AG09309 (cell line): Measurements from ENCODE around the gene GNPTG.

Source experiments
- DNase-seq: peaks from one replicate; pipeline ENCODE4 v3.0.0-alpha.2; 2010; ENCODE audit warnings: low read depth
- H3K4me3 ChIP-seq: 2 replicates; pipeline ENCODE4 v1.5.1; 2011; ENCODE audit warnings: mild to moderate bottlenecking, low read depth, low read length, moderate library complexity; ENCODE audit not compliant: control insufficient read depth
- TF ChIP-seq, protein P1 (sequence below): IDR thresholded peaks from 2 replicates; pipeline ENCODE4 v1.5.1; 2011; ENCODE audit warnings: mild to moderate bottlenecking, low read depth, low read length, inconsistent platforms; ENCODE audit not compliant: insufficient read depth, control insufficient read depth; ENCODE audit errors: missing control alignments

GNPTG gene

DNA sequence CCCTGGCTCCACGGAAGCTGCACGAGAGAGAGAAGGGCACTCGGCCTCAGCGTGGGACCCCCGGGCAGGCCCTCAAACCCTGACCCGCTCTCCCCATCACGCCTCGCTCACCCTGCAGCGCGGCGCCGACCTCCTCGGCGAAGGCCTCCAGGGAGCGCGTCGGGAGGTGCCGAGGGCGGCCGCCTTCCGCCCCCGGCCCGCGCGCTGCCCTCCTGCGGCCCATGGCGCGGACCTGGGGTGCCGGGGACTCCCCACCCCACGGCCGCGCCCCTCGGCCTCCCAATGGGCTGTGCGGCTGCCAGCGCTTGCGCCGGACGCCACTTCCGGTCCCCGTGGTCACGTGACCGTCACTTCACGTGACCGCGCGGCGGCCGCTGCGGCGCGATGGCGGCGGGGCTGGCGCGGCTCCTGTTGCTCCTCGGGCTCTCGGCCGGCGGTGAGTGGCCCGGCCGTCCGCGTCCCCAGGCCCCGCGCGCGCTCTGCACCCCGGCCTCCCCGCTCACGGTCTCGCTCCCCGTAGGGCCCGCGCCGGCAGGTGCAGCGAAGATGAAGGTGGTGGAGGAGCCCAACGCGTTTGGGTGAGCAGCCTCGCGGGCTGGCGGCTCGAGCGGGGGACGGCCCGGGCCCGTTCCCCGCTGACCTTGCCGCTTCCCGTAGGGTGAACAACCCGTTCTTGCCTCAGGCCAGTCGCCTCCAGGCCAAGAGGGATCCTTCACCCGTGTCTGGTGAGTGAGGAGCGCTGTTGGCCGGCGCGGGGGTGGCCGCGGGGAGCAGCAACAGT is at the start of gene GNPTG, which contains the start of gene TSR3:
Gene GNPTG, plus strand, starts transcription at position 350 of the 781 bp plus-strand sequence. Its CDS starts 35 bp downstream, at position 385.
Gene TSR3, minus strand, starts transcription at position 297 of the 781 bp plus-strand sequence. Its CDS starts 74 bp downstream, at position 223.
- peak within 1 kb of the TSS; percentile 98 for H3K4me3 ChIP-seq
- peak; percentile 69 for DNase-seq
- TF ChIP-seq, protein P1, sequence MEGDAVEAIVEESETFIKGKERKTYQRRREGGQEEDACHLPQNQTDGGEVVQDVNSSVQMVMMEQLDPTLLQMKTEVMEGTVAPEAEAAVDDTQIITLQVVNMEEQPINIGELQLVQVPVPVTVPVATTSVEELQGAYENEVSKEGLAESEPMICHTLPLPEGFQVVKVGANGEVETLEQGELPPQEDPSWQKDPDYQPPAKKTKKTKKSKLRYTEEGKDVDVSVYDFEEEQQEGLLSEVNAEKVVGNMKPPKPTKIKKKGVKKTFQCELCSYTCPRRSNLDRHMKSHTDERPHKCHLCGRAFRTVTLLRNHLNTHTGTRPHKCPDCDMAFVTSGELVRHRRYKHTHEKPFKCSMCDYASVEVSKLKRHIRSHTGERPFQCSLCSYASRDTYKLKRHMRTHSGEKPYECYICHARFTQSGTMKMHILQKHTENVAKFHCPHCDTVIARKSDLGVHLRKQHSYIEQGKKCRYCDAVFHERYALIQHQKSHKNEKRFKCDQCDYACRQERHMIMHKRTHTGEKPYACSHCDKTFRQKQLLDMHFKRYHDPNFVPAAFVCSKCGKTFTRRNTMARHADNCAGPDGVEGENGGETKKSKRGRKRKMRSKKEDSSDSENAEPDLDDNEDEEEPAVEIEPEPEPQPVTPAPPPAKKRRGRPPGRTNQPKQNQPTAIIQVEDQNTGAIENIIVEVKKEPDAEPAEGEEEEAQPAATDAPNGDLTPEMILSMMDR: no peak

- TF ChIP-seq, protein P1: no peak
- no peak for DNase-seq
- H3K4me3 ChIP-seq: no peak overlapping the region
Measured at GRCh38 chr16:1305823-1306222, 45.9 kb upstream of the GNPTG start.

DNA sequence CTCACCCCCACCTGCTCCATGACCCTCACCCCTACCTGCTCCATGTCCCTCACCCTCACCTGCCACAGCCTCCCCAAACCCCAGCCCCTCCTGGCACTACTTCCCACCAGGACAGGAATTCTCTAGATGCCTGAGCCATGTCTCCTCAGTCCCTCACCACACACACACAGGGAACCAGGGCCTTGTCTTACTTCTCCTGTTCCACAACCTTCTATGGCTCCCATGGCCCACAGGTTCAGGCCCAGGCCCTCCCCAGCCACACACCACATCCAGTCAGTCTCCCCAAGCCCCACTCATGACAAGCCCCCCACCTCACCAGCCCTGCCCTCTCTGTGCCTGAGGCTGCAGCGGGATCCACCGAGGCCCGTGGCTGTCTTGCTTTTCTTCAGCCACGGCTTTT is 45.4 kb upstream of the GNPTG start:
- TF ChIP-seq, protein P1: no peak
- DNase-seq: no peak
- no peak overlapping the region for H3K4me3 ChIP-seq

GRCh38 chr16:1308036-1308976 is 43.4 kb upstream of the GNPTG start:
- no peak for DNase-seq

DNA sequence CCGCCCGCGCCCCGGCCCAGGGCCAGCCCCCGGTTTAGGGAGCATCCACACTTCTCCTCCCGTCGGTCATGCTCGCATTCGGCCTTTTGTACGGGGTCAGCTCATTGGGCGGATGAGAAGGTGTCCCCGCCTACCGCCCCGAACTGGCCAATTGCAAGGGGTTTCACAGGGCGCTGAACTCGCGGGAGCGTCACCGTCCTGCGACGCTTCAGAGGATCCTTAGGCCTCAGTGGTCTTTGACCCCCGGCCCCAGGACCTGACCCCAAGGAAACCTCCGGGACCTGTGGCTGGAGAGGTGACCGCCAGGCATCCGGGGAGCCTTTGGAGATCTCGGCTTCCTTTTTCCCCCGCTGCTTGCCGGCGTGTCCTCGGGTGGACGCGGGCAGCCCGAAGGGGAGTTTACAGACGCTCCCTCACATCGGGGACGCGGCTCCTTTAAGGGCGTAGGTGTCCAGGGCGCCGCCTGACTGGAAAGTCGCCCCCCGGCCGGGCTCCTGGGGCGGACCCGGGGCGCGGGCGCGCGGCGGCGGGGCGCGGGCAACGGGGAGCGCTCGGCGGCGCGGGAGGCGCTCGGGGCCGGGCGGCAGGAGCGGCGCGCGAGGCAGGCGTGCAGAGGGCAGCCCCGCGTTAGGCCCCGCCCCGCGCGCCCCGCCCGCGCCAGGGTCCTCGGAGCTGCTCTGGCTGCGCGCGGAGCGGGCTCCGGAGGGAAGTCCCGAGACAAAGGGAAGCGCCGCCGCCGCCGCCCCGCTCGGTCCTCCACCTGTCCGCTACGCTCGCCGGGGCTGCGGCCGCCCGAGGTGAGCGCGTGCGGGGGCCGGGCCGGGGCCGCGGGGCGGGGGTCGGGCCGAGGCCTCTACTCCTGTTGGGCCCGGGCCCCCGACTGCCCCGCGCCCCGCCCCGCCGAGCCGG is 42.5 kb upstream of the GNPTG start, which contains the start of gene UBE2I:
Gene UBE2I, plus strand, starts transcription at position 660 of the 909 bp plus-strand sequence. CDS start 4,395 bp downstream, outside the sequence.
- TF ChIP-seq, protein P1: no peak
- peak within 1 kb of the TSS; percentile 65 for H3K4me3 ChIP-seq
- DNase-seq: peak; percentile 93

More at GRCh38 chr16:1308036-1308976, 43.4 kb upstream of the GNPTG start:
- TF ChIP-seq, protein P1: no peak
- peak overlapping the region; percentile 50 for H3K4me3 ChIP-seq
